ENCODE measurements around the gene PDIA4. TPM values are rescaled to one million over a fixed set of nuclear protein-coding genes. Genes with fewer than 3 reads are reported as not detected.

PDIA4 gene
- total RNA-seq (2014; rRNA removed; shearing (Covaris generic)) = 158 and 160 TPM in 2 replicates

GRCh38 chr7:149028346-149029109 lies at the start of gene PDIA4:
TSS of gene PDIA4 (minus strand) at chr7:149028505. CDS start at chr7:149028408, 97 bp downstream.

Small RNAs within 50 kb of the gene (small RNA-seq; reads per million reads assigned to genes)
- gene COX6B1P1 = not detected
- not detected for gene RNU6-650P
- 311 reads per million, percentile 98 among the genes with 10 or more reads in this experiment for gene RNY1
- 42.3 reads per million, percentile 94 among the genes with 10 or more reads in this experiment for gene RNY3
- gene RNY4 = 1,984 reads per million, percentile 99 among the genes with 10 or more reads in this experiment

Other genes with a start within 250 kb of the PDIA4 start
- 40.1 and 43.5 TPM in 2 replicates for gene EZH2, start 144.2 kb downstream of the PDIA4 start, total RNA-seq (2014; rRNA removed; shearing (Covaris generic))
- gene ZNF786, start 62.2 kb upstream of the PDIA4 start, total RNA-seq (2014; rRNA removed; shearing (Covaris generic)) = 3.7 and 5.4 TPM in 2 replicates
- gene ZNF425, start 97.8 kb upstream of the PDIA4 start, total RNA-seq (2014; rRNA removed; shearing (Covaris generic)) = 0.74 and 1.1 TPM in 2 replicates
- 6.6 and 9.0 TPM in 2 replicates for gene ZNF398, start 118.9 kb upstream of the PDIA4 start, total RNA-seq (2014; rRNA removed; shearing (Covaris generic))
- 37.9 and 42.9 TPM in 2 replicates for gene ZNF282, start 167.0 kb upstream of the PDIA4 start, total RNA-seq (2014; rRNA removed; shearing (Covaris generic))
- gene ZNF212, start 211.1 kb upstream of the PDIA4 start, total RNA-seq (2014; rRNA removed; shearing (Covaris generic)) = 12.2 and 13.5 TPM in 2 replicates
- gene ZNF783, start 233.7 kb upstream of the PDIA4 start, total RNA-seq (2014; rRNA removed; shearing (Covaris generic)) = 18.1 and 24.3 TPM in 2 replicates